MM.1S (cell line): ENCODE data around the gene PIP5K1C.

Experiments
- DNase-seq: peaks from one replicate; pipeline ENCODE4 v3.0.0-alpha.2; 2015
- H2AFZ ChIP-seq: fragments of 300-600 bp; sonication (generic); 2 replicates; pipeline ENCODE4 v1.6.0; 2016; ENCODE audit warnings: antibody characterized with exemption, low read length
- H3F3A ChIP-seq: fragments of 300-600 bp; sonication (generic); 2 replicates; pipeline ENCODE4 v1.6.1; 2016; ENCODE audit warnings: mild to moderate bottlenecking, antibody characterized with exemption, low read length, moderate library complexity, mixed read lengths; ENCODE audit not compliant: insufficient read depth
- H3K27ac ChIP-seq: fragments of 300-600 bp; sonication (generic); 2 replicates; pipeline ENCODE4 v1.5.1; 2016; ENCODE audit warnings: mild to moderate bottlenecking, low read length
- H3K27me3 ChIP-seq: fragments of 300-600 bp; sonication (generic); replicated peaks from 2 replicates; pipeline ENCODE4 v1.6.0; 2016; ENCODE audit warnings: low read length; ENCODE audit not compliant: insufficient read depth
- H3K36me3 ChIP-seq: fragments of 300-600 bp; sonication (generic); replicated peaks from 2 replicates; pipeline ENCODE4 v1.6.1; 2016; ENCODE audit warnings: mild to moderate bottlenecking, low read length, mixed read lengths; ENCODE audit not compliant: insufficient read depth
- H3K4me1 ChIP-seq: fragments of 300-600 bp; sonication (generic); 2 replicates; pipeline ENCODE4 v1.6.1; 2016; ENCODE audit warnings: low read length, mixed read lengths
- H3K4me2 ChIP-seq: fragments of 300-600 bp; sonication (generic); 2 replicates; pipeline ENCODE4 v1.6.0; 2016; ENCODE audit warnings: low read depth, low read length
- H3K4me3 ChIP-seq: fragments of 300-600 bp; sonication (generic); 2 replicates; pipeline ENCODE4 v1.5.1; 2016; ENCODE audit warnings: low read length, mixed read lengths
- H3K79me2 ChIP-seq: fragments of 300-600 bp; sonication (generic); 2 replicates; pipeline ENCODE4 v1.6.1; 2016; ENCODE audit warnings: mixed run types, low read length, mixed read lengths
- H3K9ac ChIP-seq: fragments of 300-600 bp; sonication (generic); 2 replicates; pipeline ENCODE4 v1.6.1; 2016; ENCODE audit warnings: low read length, mixed read lengths
- H3K9me2 ChIP-seq: fragments of 300-600 bp; sonication (generic); replicated peaks from 2 replicates; pipeline ENCODE4 v1.6.1; 2016; ENCODE audit warnings: mild to moderate bottlenecking, low read length, mixed read lengths; ENCODE audit not compliant: insufficient read depth
- H3K9me3 ChIP-seq: fragments of 300-600 bp; sonication (generic); replicated peaks from 2 replicates; pipeline ENCODE4 v1.6.1; 2016; ENCODE audit warnings: mild to moderate bottlenecking, low read length, mixed read lengths; ENCODE audit not compliant: insufficient read depth
- H4K20me1 ChIP-seq: fragments of 300-600 bp; sonication (generic); 2 replicates; pipeline ENCODE4 v1.6.1; 2016; ENCODE audit warnings: mild to moderate bottlenecking, low read length, moderate library complexity, mixed read lengths; ENCODE audit not compliant: insufficient read depth
- CTCF ChIP-seq: fragments of 300-600 bp; sonication (generic); IDR thresholded peaks from 2 replicates; pipeline ENCODE4 v1.5.1; 2016; ENCODE audit warnings: antibody characterized with exemption, low read length, mixed read lengths
- EZH2 ChIP-seq: fragments of 300-600 bp; sonication (generic); optimal IDR thresholded peaks from 2 replicates; pipeline ENCODE3; 2017; ENCODE audit warnings: low read depth, mild to moderate bottlenecking, antibody characterized with exemption, low read length, mixed read lengths
- EZH2phosphoT487 ChIP-seq: fragments of 300-600 bp; sonication (generic); IDR thresholded peaks from 2 replicates; pipeline ENCODE4 v1.6.1; 2018; ENCODE audit warnings: antibody characterized with exemption, low read length

PIP5K1C gene

GRCh38 chr19:3601021-3601420, 99.2 kb downstream of the PIP5K1C start:
- no peaks in the 10 kb centered on the region for H3F3A ChIP-seq
- H3K4me1 ChIP-seq = 0 out of 2 replicates have a peak, but pooled peaks cover 5% of the 10 kb centered on the region
- no peaks in the 10 kb centered on the region for H4K20me1 ChIP-seq
- H3K36me3 ChIP-seq = no peaks in the 10 kb centered on the region
- no peak for DNase-seq
- H3K27me3 ChIP-seq = peaks cover 39% of the 10 kb centered on the region
- H3K4me3 ChIP-seq = no peak overlapping the region
- H3K9ac ChIP-seq = no peak overlapping the region
- no peak overlapping the region for H2AFZ ChIP-seq
- no peaks in the 10 kb centered on the region for H3K79me2 ChIP-seq
- TF ChIP-seq CTCF (no peak), EZH2 (no peak), EZH2phosphoT487 (no peak)
- H3K4me2 ChIP-seq = no peak overlapping the region
- no peak overlapping the region for H3K27ac ChIP-seq
- no peaks in the 10 kb centered on the region for H3K9me2 ChIP-seq
- H3K9me3 ChIP-seq = no peaks in the 10 kb centered on the region

- H3K36me3 ChIP-seq = no peaks in the 10 kb centered on the region
- no peaks in the 10 kb centered on the region for H3K9me3 ChIP-seq
- H3K4me1 ChIP-seq = no peaks in the 10 kb centered on the region
- no peak overlapping the region for H3K27ac ChIP-seq
- H2AFZ ChIP-seq = no peak overlapping the region
- no peaks in the 10 kb centered on the region for H3K9me2 ChIP-seq
- no peak overlapping the region for H3K4me3 ChIP-seq
- no peaks in the 10 kb centered on the region for H4K20me1 ChIP-seq
- no peak overlapping the region for H3K9ac ChIP-seq
- no peak for DNase-seq
- H3K27me3 ChIP-seq = peaks cover 50% of the 10 kb centered on the region
- H3K79me2 ChIP-seq = no peaks in the 10 kb centered on the region
- no peak overlapping the region for H3K4me2 ChIP-seq
- H3F3A ChIP-seq = no peaks in the 10 kb centered on the region
- TF ChIP-seq CTCF (no peak), EZH2phosphoT487 (no peak), EZH2 (no peak)
These were observed 100.5 kb downstream of the PIP5K1C start for GRCh38 chr19:3599776-3600187.

GRCh38 chr19:3595521-3596061, 104.7 kb downstream of the PIP5K1C start:
- no peaks in the 10 kb centered on the region for H3K9me2 ChIP-seq
- no peaks in the 10 kb centered on the region for H3K79me2 ChIP-seq
- no peaks in the 10 kb centered on the region for H3F3A ChIP-seq
- H3K9ac ChIP-seq = no peak overlapping the region
- H3K4me2 ChIP-seq = no peak overlapping the region
- peaks cover 65% of the 10 kb centered on the region for H3K27me3 ChIP-seq
- no peaks in the 10 kb centered on the region for H4K20me1 ChIP-seq
- no peak overlapping the region for H3K4me3 ChIP-seq
- TF ChIP-seq EZH2 (no peak), EZH2phosphoT487 (no peak), CTCF (no peak)
- no peak overlapping the region for H3K27ac ChIP-seq
- H2AFZ ChIP-seq = no peak overlapping the region
- no peaks in the 10 kb centered on the region for H3K4me1 ChIP-seq
- no peaks in the 10 kb centered on the region for H3K9me3 ChIP-seq
- no peaks in the 10 kb centered on the region for H3K36me3 ChIP-seq
- no peak for DNase-seq
